HG03460 (cell line): ENCODE data around the gene KLF16.

ENCODE experiments used
- ATAC-seq: cut with Tn5 transposase; IDR thresholded peaks from one replicate; pipeline ENCODE4 v1.9.1; 2021; ENCODE audit not compliant: unreplicated experiment

KLF16 gene

DNA sequence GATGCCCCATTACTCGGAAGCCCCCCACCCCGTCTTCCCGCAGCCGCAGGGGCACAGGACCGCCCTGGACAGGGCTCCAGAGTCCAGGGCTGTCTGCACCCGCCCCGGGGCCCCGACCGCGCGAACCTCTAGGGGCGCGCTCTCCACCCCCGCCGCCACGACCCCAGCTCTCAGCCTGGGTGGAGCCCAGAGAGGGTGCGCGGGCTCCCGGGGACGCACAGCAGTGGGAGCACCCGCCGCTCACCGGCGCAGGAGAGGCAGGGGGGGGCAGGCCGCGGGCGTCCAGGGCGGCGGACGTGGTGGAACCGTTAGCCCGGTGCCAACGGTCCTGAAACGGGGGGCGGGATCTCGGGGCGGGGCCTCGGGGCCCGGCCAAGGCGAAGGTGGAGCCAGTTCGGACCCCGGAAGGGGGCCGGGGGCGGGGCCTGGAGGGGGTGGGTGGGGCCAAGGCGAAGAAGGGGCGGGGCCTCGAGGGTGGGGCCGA is 51.4 kb downstream of the KLF16 start, which contains the start of gene ATP8B3:
Gene ATP8B3 (minus strand): TSS at position 335 of the 484 bp plus-strand sequence. CDS start 540 bp downstream, outside the sequence.
- ATAC-seq: peak; percentile 9

DNA sequence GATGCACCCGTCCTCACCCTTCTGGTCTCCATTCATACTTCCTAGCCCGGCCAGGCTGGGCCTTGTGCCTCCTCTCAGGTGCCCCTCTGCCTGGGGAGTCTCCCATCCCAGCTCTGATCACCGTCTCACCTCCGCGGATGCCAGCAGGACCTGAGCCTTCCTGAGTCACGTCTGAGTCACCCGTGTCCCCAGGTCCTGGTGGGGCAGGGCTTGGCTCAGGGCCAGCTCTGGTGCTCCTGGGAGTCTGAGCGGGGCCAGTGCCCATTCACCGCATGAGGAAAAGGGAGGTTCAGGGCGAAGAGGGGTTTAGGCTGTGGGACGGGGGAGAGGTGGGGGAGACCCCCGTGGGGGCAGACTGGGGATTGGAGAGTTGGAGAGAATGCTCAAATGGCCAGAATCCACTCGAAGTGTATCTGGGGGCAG is 51.9 kb downstream of the KLF16 start:
- ATAC-seq: no peak

DNA sequence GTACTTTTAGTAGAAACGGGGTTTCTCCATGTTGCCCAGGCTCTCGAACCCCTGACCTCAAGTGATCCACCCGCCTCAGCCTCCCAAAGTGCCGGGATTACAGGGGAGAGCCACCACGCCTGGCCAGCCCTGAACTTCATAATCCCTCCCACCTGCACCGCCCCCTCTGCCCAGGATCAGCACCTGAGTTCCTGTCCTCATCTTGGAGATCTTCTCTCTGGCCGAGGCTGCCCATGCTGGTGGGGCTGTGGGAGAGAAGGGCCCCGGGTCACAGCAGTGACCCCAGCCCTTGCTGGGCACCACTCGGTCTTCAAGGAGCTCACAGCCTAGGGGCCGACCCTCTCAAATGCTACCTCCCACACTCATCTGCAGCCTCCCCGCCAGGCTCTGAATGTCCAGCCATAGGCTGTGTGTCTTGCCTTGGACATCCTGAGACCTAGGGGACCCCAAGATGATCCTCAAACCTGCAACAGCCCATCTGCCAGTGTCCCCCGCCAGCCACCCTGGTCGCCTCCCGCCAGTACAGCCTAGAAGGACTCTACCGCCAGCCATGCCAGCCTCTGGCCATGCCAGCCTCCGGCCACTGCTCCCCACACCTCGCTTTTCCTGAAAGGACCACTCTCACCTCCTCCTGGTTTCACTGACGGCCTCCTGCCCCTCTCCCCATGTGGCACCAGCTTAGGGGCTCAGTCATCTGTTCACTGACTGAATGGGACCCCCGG is 52.8 kb downstream of the KLF16 start:
- ATAC-seq: no peak

GRCh38 chr19:1809678-1810077 is 53.7 kb downstream of the KLF16 start:
- ATAC-seq: no peak

- no peak for ATAC-seq
Measured at GRCh38 chr19:1808395-1808731, 55.0 kb downstream of the KLF16 start.

GRCh38 chr19:1807695-1808394 is 55.5 kb downstream of the KLF16 start:
- ATAC-seq: no peak

DNA sequence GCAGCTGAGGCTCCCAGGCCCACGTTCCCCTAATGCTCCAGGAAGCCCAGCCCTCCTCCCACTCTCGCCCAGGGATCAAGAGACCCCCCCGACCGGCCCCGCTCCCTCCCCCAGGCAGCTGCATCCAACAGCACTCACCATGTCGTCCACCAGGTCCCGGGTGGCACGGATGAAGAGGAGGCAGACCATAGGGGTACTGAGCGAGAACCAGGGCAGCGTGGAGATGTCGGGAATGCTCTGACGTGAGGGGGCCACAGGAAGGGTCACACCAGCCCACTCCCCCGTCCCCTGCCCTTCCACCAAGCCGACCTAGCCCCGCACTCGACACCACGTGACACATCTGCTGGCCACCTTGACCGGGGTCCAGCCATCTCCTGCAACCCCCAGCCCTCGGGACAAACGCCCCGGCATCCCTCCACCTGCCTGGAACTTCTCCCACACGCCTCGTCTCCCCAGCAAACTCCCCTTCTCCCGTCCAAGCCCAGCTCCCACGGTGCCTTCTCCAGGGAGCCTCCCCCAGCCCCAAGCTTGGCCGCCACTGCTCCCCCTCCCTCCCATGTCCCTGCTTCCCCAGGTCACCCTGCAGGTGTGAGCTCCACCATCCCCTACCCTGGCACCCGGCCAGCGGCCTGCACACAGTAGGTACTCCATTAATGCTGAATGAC is 56.2 kb downstream of the KLF16 start:
- no peak for ATAC-seq

GRCh38 chr19:1806184-1807029 is 57.0 kb downstream of the KLF16 start:
- no peak for ATAC-seq

- ATAC-seq: no peak
Measured at GRCh38 chr19:1805401-1806183, 57.8 kb downstream of the KLF16 start.

GRCh38 chr19:1804858-1805257 is 58.5 kb downstream of the KLF16 start:
- no peak for ATAC-seq
